HL-60 (cell line): ENCODE data around the gene PTGIR.

Experiments
- DNase-seq, 2 experiments: peaks; one replicate each; pipeline ENCODE4 v3.0.0-alpha.2; 2010 to 2020; ENCODE audit warnings: low read depth in 1 of 2, low spot score in 1 of 2
- H3K27ac ChIP-seq: fragments of 250-450 bp; sonication (Bioruptor Pico); replicated peaks from 2 replicates; pipeline ENCODE4 v1.5.1; 2020; ENCODE audit warnings: mild to moderate bottlenecking, moderate library complexity
- H3K27me3 ChIP-seq: fragments of 250-450 bp; sonication (Bioruptor Pico); 2 replicates; pipeline ENCODE4 v1.5.1; 2021; ENCODE audit warnings: mild to moderate bottlenecking, moderate library complexity; ENCODE audit not compliant: insufficient read depth, poor library complexity, severe bottlenecking
- H3K4me3 ChIP-seq: replicated peaks from 2 replicates; pipeline ENCODE4 v1.5.1; 2011; ENCODE audit warnings: mild to moderate bottlenecking, control low read depth, low read length; ENCODE audit not compliant: insufficient read depth
- GABPA ChIP-seq: IDR thresholded peaks from 2 replicates; pipeline ENCODE4 v1.6.1; 2012; ENCODE audit warnings: low read depth
- POLR2AphosphoS5 ChIP-seq: IDR thresholded peaks from 2 replicates; pipeline ENCODE4 v1.6.1; 2012; ENCODE audit warnings: low read depth
- SPI1 ChIP-seq: IDR thresholded peaks from 2 replicates; pipeline ENCODE4 v1.6.1; 2012; ENCODE audit warnings: low read depth, mild to moderate bottlenecking, borderline replicate concordance
- TF ChIP-seq, protein P1 (sequence below): IDR thresholded peaks from one replicate; pipeline ENCODE4 v1.5.1; 2011; ENCODE audit warnings: low read length, control low read depth, inconsistent platforms; ENCODE audit not compliant: insufficient read depth
- TF ChIP-seq, protein P2 (sequence below): IDR thresholded peaks from 2 replicates; pipeline ENCODE4 v1.6.1; 2012; ENCODE audit warnings: low read depth; ENCODE audit not compliant: insufficient replicate concordance

Gene PTGIR

DNA sequence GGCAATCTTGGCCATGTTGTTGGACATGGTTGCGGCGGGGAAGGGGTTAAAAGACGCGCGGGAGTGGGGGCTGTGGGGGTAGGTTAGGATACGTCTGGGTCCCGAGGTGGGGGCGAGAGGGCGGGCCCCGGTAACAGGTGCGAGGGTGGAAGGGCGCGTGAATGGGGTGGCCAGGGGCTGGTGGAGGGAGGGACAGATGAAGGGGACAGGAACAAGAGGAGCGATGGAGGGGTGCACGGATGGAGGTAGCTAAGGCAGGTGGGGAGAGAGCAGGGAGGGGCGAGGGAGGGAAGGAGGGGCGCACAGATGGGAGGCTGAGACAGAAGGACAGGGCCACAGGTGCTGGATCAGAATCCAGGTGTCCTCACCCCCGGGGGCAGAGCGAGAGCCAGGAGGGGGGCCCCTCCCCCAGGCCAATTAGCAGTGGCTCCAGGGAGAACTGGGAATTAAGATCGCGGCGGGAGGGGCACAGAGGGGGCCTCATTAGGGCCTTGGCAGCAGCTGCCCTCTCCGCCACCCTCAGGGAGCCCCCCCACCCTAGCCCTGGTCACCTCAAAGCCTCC, 9.8 kb upstream of the PTGIR start:
- no peak overlapping the region for H3K4me3 ChIP-seq
- H3K27me3 ChIP-seq = peaks cover 59% of the 10 kb centered on the region
- H3K27ac ChIP-seq = no peak overlapping the region
- TF ChIP-seq SPI1 (no peak), GABPA (no peak), POLR2AphosphoS5 (no peak)
- TF ChIP-seq, protein P1, sequence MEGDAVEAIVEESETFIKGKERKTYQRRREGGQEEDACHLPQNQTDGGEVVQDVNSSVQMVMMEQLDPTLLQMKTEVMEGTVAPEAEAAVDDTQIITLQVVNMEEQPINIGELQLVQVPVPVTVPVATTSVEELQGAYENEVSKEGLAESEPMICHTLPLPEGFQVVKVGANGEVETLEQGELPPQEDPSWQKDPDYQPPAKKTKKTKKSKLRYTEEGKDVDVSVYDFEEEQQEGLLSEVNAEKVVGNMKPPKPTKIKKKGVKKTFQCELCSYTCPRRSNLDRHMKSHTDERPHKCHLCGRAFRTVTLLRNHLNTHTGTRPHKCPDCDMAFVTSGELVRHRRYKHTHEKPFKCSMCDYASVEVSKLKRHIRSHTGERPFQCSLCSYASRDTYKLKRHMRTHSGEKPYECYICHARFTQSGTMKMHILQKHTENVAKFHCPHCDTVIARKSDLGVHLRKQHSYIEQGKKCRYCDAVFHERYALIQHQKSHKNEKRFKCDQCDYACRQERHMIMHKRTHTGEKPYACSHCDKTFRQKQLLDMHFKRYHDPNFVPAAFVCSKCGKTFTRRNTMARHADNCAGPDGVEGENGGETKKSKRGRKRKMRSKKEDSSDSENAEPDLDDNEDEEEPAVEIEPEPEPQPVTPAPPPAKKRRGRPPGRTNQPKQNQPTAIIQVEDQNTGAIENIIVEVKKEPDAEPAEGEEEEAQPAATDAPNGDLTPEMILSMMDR = no peak
- TF ChIP-seq, protein P2, sequence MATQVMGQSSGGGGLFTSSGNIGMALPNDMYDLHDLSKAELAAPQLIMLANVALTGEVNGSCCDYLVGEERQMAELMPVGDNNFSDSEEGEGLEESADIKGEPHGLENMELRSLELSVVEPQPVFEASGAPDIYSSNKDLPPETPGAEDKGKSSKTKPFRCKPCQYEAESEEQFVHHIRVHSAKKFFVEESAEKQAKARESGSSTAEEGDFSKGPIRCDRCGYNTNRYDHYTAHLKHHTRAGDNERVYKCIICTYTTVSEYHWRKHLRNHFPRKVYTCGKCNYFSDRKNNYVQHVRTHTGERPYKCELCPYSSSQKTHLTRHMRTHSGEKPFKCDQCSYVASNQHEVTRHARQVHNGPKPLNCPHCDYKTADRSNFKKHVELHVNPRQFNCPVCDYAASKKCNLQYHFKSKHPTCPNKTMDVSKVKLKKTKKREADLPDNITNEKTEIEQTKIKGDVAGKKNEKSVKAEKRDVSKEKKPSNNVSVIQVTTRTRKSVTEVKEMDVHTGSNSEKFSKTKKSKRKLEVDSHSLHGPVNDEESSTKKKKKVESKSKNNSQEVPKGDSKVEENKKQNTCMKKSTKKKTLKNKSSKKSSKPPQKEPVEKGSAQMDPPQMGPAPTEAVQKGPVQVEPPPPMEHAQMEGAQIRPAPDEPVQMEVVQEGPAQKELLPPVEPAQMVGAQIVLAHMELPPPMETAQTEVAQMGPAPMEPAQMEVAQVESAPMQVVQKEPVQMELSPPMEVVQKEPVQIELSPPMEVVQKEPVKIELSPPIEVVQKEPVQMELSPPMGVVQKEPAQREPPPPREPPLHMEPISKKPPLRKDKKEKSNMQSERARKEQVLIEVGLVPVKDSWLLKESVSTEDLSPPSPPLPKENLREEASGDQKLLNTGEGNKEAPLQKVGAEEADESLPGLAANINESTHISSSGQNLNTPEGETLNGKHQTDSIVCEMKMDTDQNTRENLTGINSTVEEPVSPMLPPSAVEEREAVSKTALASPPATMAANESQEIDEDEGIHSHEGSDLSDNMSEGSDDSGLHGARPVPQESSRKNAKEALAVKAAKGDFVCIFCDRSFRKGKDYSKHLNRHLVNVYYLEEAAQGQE = no peak
- no peak for DNase-seq

DNA sequence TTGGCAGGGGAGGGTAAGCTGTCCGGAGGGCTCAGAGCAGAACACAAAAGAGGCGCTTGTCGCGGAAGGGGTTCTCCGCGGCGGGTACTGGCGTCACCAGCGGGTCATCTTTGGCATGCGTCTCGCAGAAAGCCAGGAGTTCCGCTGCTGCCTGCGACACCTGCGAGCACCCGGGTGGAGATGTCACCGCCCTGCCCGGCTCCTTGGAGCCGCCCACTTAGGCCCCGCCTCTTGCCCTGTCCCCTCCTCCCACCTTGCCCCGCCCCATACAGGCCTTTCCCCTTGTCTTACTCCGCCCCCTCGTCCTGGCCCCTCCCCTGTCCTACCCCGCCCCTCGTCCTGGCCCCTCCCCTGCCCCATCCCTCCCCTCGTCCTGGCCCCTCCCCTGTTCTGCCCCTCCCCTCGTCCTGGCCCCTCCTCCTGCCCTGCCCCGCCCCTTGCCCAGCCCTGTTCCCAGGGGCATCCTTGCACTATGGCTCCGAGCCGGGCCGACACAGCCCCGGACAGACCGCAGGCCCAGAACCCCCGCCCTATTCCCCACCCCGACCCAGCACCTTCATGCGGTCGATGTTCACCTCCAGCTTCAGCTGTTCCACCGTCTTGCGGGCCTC, 9.3 kb upstream of the PTGIR start:
- no peak overlapping the region for H3K27ac ChIP-seq
- H3K27me3 ChIP-seq = peaks cover 53% of the 10 kb centered on the region
- peak; percentile 78 to 85 for DNase-seq
- H3K4me3 ChIP-seq = peak overlapping the region; percentile 8; the same call in 1 of the 2 replicates
- TF ChIP-seq POLR2AphosphoS5 (no peak), SPI1 (no peak), GABPA (no peak)
- TF ChIP-seq, protein P2 = no peak
- TF ChIP-seq, protein P1 = no peak

DNA sequence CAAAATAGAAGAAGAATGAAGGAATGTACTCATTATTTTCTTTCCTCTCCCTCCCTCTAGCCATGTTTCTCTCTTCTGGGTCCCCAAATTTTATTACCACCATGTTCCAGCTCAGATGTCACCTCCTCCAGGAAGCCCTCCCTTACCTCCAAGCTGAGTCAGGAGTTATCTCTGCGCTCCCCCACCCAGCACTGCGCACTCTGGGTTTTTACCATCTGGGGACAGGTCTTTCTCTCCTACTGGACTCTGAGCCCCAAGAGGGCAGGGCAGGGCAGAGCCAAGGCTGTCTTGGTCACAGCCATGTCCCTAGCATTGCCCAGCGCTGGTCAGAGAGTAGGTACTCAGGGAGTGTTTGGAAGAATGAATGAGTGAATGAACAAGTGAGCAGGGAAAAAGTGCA, 8.2 kb upstream of the PTGIR start:
- H3K27me3 ChIP-seq = peaks cover 45% of the 10 kb centered on the region
- H3K27ac ChIP-seq = no peak overlapping the region
- no peak for DNase-seq
- no peak overlapping the region for H3K4me3 ChIP-seq
- no peak for TF ChIP-seq SPI1
- no peak for TF ChIP-seq GABPA
- TF ChIP-seq POLR2AphosphoS5 = no peak
- TF ChIP-seq, protein P1 = no peak
- TF ChIP-seq, protein P2 = no peak
